ENCODE measurements around the gene PASK. TPM values are rescaled to one million over a fixed set of nuclear protein-coding genes. Genes with fewer than 3 reads are reported as not detected.

PASK gene
- total and polyA plus RNA-seq, 9 of the 15 experiments (the other 6 are each of a cell fraction or from before 2014, with no cell fraction given) = 1.5 to 30.3 (median 9.9) TPM

- CTCF ChIA-PET (ENCODE audit: low intra/inter-chr PET ratio) = no interaction called here
- BruUV-seq (replicated peaks) = no TSS peak
- in situ Hi-C loops (cut with MboI) = no loop called here
Measured at GRCh38 chr2:241168366-241168765, 19.1 kb upstream of the PASK start.

GRCh38 chr2:241163601-241164118 is 14.4 kb upstream of the PASK start:
- no peak for TF ChIP-seq HOXB6 (CRISPR knock-in tag; IDR thresholded peaks at IDR 0.05; ENCODE audit: borderline replicate concordance)
- TF ChIP-seq JUND (IDR thresholded peaks at IDR 0.05; ENCODE audit: borderline replicate concordance, low read depth, low read length) = peak; percentile 26; the same call in 1 of the 2 replicates
- TF ChIP-seq JUND (tag; IDR thresholded peaks at IDR 0.05; ENCODE audit: borderline replicate concordance, low read depth, low read length) = no peak
- TF ChIP-seq ATF3 (IDR thresholded peaks at IDR 0.05) = peak; percentile 29; the same call in 1 of the 2 replicates
- no peak for TF ChIP-seq ATF3 (CRISPR knock-in tag; conservative IDR thresholded peaks at IDR 0.05)
- no peak for TF ChIP-seq ZNF212 (CRISPR knock-in tag; IDR thresholded peaks at IDR 0.05)
- TF ChIP-seq ZNF384 (IDR thresholded peaks at IDR 0.05; ENCODE audit: low read depth, low read length) = peak; percentile 40; the same call in 1 of the 2 replicates
- TF ChIP-seq SIN3A (IDR thresholded peaks at IDR 0.05; ENCODE audit: borderline replicate concordance in 2 of 2, control insufficient read depth in 1 of 2, low read depth in 2 of 2, low read length in 2 of 2) = no peak
- no peak for TF ChIP-seq NR1H2 (CRISPR knock-in tag; IDR thresholded peaks at IDR 0.05)
- TF ChIP-seq NONO (IDR thresholded peaks at IDR 0.05; ENCODE audit: low read depth in 2 of 2, low read length in 1 of 2) = no peak
- TF ChIP-seq CBX3 (IDR thresholded peaks at IDR 0.05; ENCODE audit: borderline replicate concordance in 1 of 2, low read length in 2 of 2) = no peak
- FAIRE-seq (no peak), ATAC-seq (no peak), DNase-seq (ENCODE audit: extremely low read depth in 1 of 4, low spot score in 3 of 4) (peak in 1 of 4 experiments; percentile 11)
- H3K27me3 ChIP-seq (ENCODE audit: control insufficient read depth in 2 of 2, insufficient read depth in 2 of 2, low read length in 2 of 2) = no peaks in the 10 kb centered on the region
- H3K4me3 ChIP-seq = no peak overlapping the region
- no peak overlapping the region for H3K27ac ChIP-seq (ENCODE audit: extremely low read depth, low read depth, low read length)
- H3K9me3 ChIP-seq (replicated peaks; ENCODE audit: control insufficient read depth, insufficient read depth, low read depth, low read length) = no peaks in the 10 kb centered on the region
- H3K9me1 ChIP-seq (ENCODE audit: control insufficient read depth, insufficient read depth, low read length) = no peaks in the 10 kb centered on the region
- no peak overlapping the region for H2AFZ ChIP-seq (ENCODE audit: low read depth, low read length)
- H4K20me1 ChIP-seq (replicated peaks; ENCODE audit: control insufficient read depth, insufficient read depth, low read length) = no peaks in the 10 kb centered on the region; the same call in 1 of the 2 replicates
- intact Hi-C loops (cut with micrococcal nuclease) (no loop called here), in situ Hi-C loops (cut with MboI) (no loop called here)
- H3K79me2 ChIP-seq (ENCODE audit: control insufficient read depth, insufficient read depth, low read length) = no peaks in the 10 kb centered on the region
- H3K4me2 ChIP-seq (ENCODE audit: insufficient read depth, low read length) = no peak overlapping the region
- CTCF ChIA-PET (ENCODE audit: low intra/inter-chr PET ratio) = no interaction called here
- no peaks in the 10 kb centered on the region for H3K4me1 ChIP-seq (replicated peaks in 1 of 2; ENCODE audit: control insufficient read depth in 2 of 2, insufficient read depth in 2 of 2, low read length in 2 of 2)
- 35% methylated on average over 3 of the region's 3 CpGs for WGBS (ENCODE audit: insufficient coverage, low coverage, missing lambda C conversion rate)
- H3K9ac ChIP-seq (ENCODE audit: insufficient read depth in 1 of 2, low read depth in 2 of 2, low read length in 2 of 2) = no peak overlapping the region
- peaks cover 50% of the 10 kb centered on the region; the same call in 1 of the 3 replicates for H3K36me3 ChIP-seq (ENCODE audit: control insufficient read depth, insufficient read depth, low read length)
- POLR2A ChIA-PET = no interaction called here
- no TSS peak for BruUV-seq (replicated peaks)

More at GRCh38 chr2:241168366-241168765, 19.1 kb upstream of the PASK start:
- no peaks in the 10 kb centered on the region for H3K4me1 ChIP-seq (replicated peaks in 1 of 2; ENCODE audit: control insufficient read depth in 2 of 2, insufficient read depth in 2 of 2, low read length in 2 of 2)
- WGBS (ENCODE audit: insufficient coverage, low coverage, missing lambda C conversion rate) = 87% methylated on average over 12 of the region's 15 CpGs
- no peaks in the 10 kb centered on the region for H3K79me2 ChIP-seq (ENCODE audit: control insufficient read depth, insufficient read depth, low read length)
- POLR2A ChIA-PET = interaction anchor here (0.7 kb wide), 1 partner anchor 9 kb away, joined by 3 read pairs; no protein-coding TSS in a partner anchor
- no peaks in the 10 kb centered on the region for H4K20me1 ChIP-seq (replicated peaks; ENCODE audit: control insufficient read depth, insufficient read depth, low read length)
- no peak overlapping the region for H3K4me2 ChIP-seq (ENCODE audit: insufficient read depth, low read length)
- H3K27ac ChIP-seq (ENCODE audit: extremely low read depth, low read depth, low read length) = no peak overlapping the region
- ATAC-seq (no peak), DNase-seq (ENCODE audit: extremely low read depth in 1 of 4, low spot score in 3 of 4) (no peak), FAIRE-seq (no peak)
- intact Hi-C loops (cut with micrococcal nuclease) = loop anchor here (2.0 kb wide), 1 partner anchor 42 kb away; no protein-coding TSS in a partner anchor
- no peaks in the 10 kb centered on the region for H3K9me1 ChIP-seq (ENCODE audit: control insufficient read depth, insufficient read depth, low read length)
- H2AFZ ChIP-seq (ENCODE audit: low read depth, low read length) = no peak overlapping the region
- H3K4me3 ChIP-seq = no peak overlapping the region
- H3K36me3 ChIP-seq (ENCODE audit: control insufficient read depth, insufficient read depth, low read length) = peaks cover 42% of the 10 kb centered on the region; the same call in 2 of the 3 replicates
- H3K9me3 ChIP-seq (replicated peaks; ENCODE audit: control insufficient read depth, insufficient read depth, low read depth, low read length) = no peaks in the 10 kb centered on the region
- no peaks in the 10 kb centered on the region for H3K27me3 ChIP-seq (ENCODE audit: control insufficient read depth in 2 of 2, insufficient read depth in 2 of 2, low read length in 2 of 2)
- no peak overlapping the region; a peak in 1 of 4 replicates for H3K9ac ChIP-seq (ENCODE audit: insufficient read depth in 1 of 2, low read depth in 2 of 2, low read length in 2 of 2)
- TF ChIP-seq NUFIP1 (IDR thresholded peaks at IDR 0.05; ENCODE audit: partially characterized antibody) (no peak), KAT7 (CRISPR knock-in tag; IDR thresholded peaks at IDR 0.05; ENCODE audit: borderline replicate concordance) (no peak), ZNF124 (CRISPR knock-in tag; IDR thresholded peaks at IDR 0.05) (no peak), ETV1 (tag; conservative IDR thresholded peaks at IDR 0.05; ENCODE audit: low read depth) (no peak)
